ENCODE measurements around the gene PNMA6E.

DNA sequence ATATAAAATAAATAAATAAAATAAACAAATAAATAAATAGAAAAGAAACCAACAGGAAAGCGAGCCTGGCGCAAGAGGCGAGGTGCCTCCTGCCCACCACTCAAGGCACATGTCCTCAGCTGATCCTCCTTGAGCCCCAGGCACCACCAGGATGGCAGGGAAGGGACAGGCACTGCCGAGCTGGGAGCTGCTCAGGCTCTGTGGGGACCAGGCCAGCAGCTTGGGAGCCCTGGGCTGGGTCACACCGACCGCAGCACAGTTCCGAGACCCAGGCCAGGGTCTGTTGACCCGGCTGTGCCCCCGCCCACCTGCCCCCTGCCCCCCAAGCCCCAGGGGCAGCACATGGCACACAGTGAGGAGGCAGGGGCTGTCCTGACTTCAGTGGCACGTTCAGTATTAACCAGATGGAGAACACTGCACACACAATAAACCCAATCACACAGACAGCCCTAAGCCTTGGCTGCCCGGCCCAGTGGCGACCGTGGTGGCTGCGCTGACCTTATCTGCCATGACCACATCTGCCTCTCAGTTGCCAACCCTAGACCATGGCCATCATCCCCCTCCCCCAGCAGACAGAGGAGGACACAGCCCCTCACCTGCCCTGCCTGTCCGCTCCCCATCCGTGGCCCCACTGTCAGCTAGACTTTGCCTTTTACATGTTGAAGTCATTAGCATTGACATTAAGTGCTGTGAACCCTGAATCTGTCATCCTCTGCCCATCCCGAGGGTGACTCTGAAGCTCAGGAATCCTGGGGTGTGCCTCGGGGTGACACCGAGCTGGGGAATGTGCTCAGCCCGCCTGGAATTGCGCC, 47.6 kb upstream of the PNMA6E start:
- TF ChIP-seq, protein P1, sequence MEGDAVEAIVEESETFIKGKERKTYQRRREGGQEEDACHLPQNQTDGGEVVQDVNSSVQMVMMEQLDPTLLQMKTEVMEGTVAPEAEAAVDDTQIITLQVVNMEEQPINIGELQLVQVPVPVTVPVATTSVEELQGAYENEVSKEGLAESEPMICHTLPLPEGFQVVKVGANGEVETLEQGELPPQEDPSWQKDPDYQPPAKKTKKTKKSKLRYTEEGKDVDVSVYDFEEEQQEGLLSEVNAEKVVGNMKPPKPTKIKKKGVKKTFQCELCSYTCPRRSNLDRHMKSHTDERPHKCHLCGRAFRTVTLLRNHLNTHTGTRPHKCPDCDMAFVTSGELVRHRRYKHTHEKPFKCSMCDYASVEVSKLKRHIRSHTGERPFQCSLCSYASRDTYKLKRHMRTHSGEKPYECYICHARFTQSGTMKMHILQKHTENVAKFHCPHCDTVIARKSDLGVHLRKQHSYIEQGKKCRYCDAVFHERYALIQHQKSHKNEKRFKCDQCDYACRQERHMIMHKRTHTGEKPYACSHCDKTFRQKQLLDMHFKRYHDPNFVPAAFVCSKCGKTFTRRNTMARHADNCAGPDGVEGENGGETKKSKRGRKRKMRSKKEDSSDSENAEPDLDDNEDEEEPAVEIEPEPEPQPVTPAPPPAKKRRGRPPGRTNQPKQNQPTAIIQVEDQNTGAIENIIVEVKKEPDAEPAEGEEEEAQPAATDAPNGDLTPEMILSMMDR (tag by site-specific recombination; IDR thresholded peaks at IDR 0.05), result no peak
- TF ChIP-seq SP7 (tag by site-specific recombination; IDR thresholded peaks at IDR 0.05) (no peak), ZNF768 (tag by site-specific recombination; IDR thresholded peaks at IDR 0.05) (no peak), OSR2 (tag by site-specific recombination; IDR thresholded peaks at IDR 0.05) (no peak), ZNF830 (tag by site-specific recombination; IDR thresholded peaks at IDR 0.05; ENCODE audit: low read depth) (no peak), ZNF121 (tag by site-specific recombination; IDR thresholded peaks at IDR 0.05) (no peak), ZNF776 (tag by site-specific recombination; IDR thresholded peaks at IDR 0.05; ENCODE audit: borderline replicate concordance) (no peak), BCL11B (tag by site-specific recombination; IDR thresholded peaks at IDR 0.05; ENCODE audit: low read depth) (no peak)
- TF ChIP-seq, protein P2, sequence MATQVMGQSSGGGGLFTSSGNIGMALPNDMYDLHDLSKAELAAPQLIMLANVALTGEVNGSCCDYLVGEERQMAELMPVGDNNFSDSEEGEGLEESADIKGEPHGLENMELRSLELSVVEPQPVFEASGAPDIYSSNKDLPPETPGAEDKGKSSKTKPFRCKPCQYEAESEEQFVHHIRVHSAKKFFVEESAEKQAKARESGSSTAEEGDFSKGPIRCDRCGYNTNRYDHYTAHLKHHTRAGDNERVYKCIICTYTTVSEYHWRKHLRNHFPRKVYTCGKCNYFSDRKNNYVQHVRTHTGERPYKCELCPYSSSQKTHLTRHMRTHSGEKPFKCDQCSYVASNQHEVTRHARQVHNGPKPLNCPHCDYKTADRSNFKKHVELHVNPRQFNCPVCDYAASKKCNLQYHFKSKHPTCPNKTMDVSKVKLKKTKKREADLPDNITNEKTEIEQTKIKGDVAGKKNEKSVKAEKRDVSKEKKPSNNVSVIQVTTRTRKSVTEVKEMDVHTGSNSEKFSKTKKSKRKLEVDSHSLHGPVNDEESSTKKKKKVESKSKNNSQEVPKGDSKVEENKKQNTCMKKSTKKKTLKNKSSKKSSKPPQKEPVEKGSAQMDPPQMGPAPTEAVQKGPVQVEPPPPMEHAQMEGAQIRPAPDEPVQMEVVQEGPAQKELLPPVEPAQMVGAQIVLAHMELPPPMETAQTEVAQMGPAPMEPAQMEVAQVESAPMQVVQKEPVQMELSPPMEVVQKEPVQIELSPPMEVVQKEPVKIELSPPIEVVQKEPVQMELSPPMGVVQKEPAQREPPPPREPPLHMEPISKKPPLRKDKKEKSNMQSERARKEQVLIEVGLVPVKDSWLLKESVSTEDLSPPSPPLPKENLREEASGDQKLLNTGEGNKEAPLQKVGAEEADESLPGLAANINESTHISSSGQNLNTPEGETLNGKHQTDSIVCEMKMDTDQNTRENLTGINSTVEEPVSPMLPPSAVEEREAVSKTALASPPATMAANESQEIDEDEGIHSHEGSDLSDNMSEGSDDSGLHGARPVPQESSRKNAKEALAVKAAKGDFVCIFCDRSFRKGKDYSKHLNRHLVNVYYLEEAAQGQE (tag by site-specific recombination; IDR thresholded peaks at IDR 0.05), result no peak
- TF ChIP-seq, protein P3, sequence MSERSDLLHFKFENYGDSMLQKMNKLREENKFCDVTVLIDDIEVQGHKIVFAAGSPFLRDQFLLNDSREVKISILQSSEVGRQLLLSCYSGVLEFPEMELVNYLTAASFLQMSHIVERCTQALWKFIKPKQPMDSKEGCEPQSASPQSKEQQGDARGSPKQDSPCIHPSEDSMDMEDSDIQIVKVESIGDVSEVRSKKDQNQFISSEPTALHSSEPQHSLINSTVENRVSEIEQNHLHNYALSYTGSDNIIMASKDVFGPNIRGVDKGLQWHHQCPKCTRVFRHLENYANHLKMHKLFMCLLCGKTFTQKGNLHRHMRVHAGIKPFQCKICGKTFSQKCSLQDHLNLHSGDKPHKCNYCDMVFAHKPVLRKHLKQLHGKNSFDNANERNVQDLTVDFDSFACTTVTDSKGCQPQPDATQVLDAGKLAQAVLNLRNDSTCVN (tag by site-specific recombination; optimal IDR thresholded peaks at IDR 0.05), result no peak

Data from HEK293 (cell line).